Colonic mucosa (tissue), 4 donors: Measurements from ENCODE around the gene SPAG16. TPM values are rescaled to one million over a fixed set of nuclear protein-coding genes. Genes with fewer than 3 reads are reported as not detected.

Experiments used
- DNase-seq: peaks from one replicate; pipeline ENCODE4 v3.0.0-alpha.2; 2020
- H3K27ac ChIP-seq: fragments of 200-600 bp; one replicate; pipeline ENCODE4 v1.8.0; 2021
- H3K27me3 ChIP-seq: fragments of 200-600 bp; one replicate; pipeline ENCODE4 v1.8.0; 2021
- H3K36me3 ChIP-seq: fragments of 200-600 bp; one replicate; pipeline ENCODE4 v1.8.0; 2021
- H3K4me1 ChIP-seq: fragments of 200-600 bp; one replicate; pipeline ENCODE4 v1.8.0; 2021; ENCODE audit warnings: mild to moderate bottlenecking
- H3K4me3 ChIP-seq: fragments of 200-600 bp; one replicate; pipeline ENCODE4 v1.8.0; 2021
- H3K9ac ChIP-seq, 2 donors: one replicate each; pipeline ENCODE4 v1.7.0; 2013; ENCODE audit warnings: control low read depth in 2 of 2, low read depth in 2 of 2, low read length in 2 of 2
- H3K9me3 ChIP-seq: fragments of 200-600 bp; one replicate; pipeline ENCODE4 v1.8.0; 2021
- CTCF ChIP-seq: fragments of 200-600 bp; IDR thresholded peaks from one replicate; pipeline ENCODE4 v1.8.0; 2022; ENCODE audit warnings: antibody characterized with exemption, mild to moderate bottlenecking
- intact Hi-C: fragments of 100-400 bp; cut with DNase I; formaldehyde crosslinking; loops from one replicate; pipeline ENCODE4 v1.14.1; 2022
- total RNA-seq, 2 donors: library from RNA; stranded (reverse); fragmentation: NEBNext Ultra II Directional in 1 of 2; extraction: Animal tissue kit (Norgen Biotek cat#: 25700) in 1 of 2; gene quantifications; one replicate each; pipeline ENCODE4 v1.2.1, GENCODE V29; 2021
- donor health status: healthy.
- donor health status: DM: no; HTN: no; CAD: no.
- donor health status: DM: no; HTN: no; CAD: no.

SPAG16 gene
- total RNA-seq, 2 donors from 2014 or later = 18.6 to 25.5 TPM

DNA sequence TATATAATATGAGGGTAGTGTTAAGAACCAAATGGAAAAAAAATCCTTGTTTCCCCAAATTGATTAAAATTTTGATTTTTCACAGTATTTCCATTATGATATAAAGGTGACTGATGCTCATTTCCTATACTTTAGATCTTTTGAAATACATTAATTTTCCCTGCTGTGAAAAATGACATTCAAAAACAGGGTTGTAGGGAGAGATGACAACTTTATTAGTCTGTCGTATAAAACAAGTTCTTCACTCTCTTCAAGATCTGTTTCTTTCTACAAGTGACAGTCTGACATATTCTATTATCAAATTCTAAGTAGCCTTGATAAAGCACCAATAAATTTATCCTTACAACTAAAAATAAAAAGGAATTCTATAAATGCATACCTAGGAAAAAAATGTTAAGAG is 1081.3 kb downstream of the SPAG16 start:
- H3K27ac ChIP-seq = no peak overlapping the region
- TF ChIP-seq CTCF = no peak
- H3K4me3 ChIP-seq = no peak overlapping the region
- H3K27me3 ChIP-seq = no peaks in the 10 kb centered on the region
- H3K4me1 ChIP-seq = no peaks in the 10 kb centered on the region
- DNase-seq = no peak
- no peaks in the 10 kb centered on the region for H3K36me3 ChIP-seq
- intact Hi-C loops = no loop called here
- H3K9me3 ChIP-seq = no peaks in the 10 kb centered on the region
- no peak overlapping the region for H3K9ac ChIP-seq

GRCh38 chr2:214367171-214367570 is 1082.9 kb downstream of the SPAG16 start:
- Histone ChIP-seq H3K27ac (no peak overlapping the region), H3K27me3 (no peaks in the 10 kb centered on the region), H3K4me3 (no peak overlapping the region), H3K9ac (no peak overlapping the region), H3K36me3 (no peaks in the 10 kb centered on the region), H3K4me1 (no peaks in the 10 kb centered on the region), H3K9me3 (no peaks in the 10 kb centered on the region)
- TF ChIP-seq CTCF = no peak
- intact Hi-C loops = no loop called here
- DNase-seq = no peak

GRCh38 chr2:214376618-214377285 is 1092.5 kb downstream of the SPAG16 start:
- intact Hi-C loops = no loop called here
- no peak overlapping the region for H3K4me3 ChIP-seq
- no peak for TF ChIP-seq CTCF
- no peaks in the 10 kb centered on the region for H3K4me1 ChIP-seq
- no peak for DNase-seq
- no peaks in the 10 kb centered on the region for H3K36me3 ChIP-seq
- no peak overlapping the region for H3K27ac ChIP-seq
- no peaks in the 10 kb centered on the region for H3K27me3 ChIP-seq
- no peak overlapping the region for H3K9ac ChIP-seq
- no peaks in the 10 kb centered on the region for H3K9me3 ChIP-seq

GRCh38 chr2:214377286-214377624 is 1093.0 kb downstream of the SPAG16 start:
- no peak for TF ChIP-seq CTCF

DNA sequence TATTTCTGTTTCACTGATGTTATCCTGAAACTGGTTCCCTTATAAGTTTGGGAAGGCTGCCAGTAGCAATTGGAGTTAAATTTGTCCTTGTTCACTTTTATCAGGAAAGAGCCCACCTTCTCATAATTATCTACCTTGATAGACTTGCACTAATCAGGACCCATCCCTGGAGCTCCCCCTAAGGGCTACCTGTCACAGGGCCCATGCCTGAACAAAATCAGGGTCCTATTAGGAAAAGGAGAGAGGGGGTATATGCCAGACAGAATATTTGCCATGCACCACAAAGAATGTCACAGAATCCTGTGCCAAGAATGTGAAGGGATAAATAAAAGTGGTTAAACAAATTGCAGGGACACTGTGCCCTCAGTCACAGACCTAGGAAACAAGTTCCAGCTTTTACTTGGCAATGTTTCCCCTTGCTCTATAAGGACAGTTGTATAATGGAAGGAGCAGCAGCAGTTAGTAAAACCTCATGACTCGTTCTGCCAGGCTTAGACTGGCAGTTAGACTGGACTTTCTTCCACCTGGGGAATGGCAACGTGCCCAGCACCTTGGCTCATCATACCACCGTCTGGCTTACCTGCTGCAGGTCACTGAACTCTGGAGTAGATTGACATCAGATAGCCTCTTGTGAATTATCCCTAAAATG is 1094.3 kb downstream of the SPAG16 start:
- H3K9me3 ChIP-seq = no peaks in the 10 kb centered on the region
- TF ChIP-seq CTCF = no peak
- no peaks in the 10 kb centered on the region for H3K27me3 ChIP-seq
- no peaks in the 10 kb centered on the region for H3K36me3 ChIP-seq
- no peak overlapping the region for H3K27ac ChIP-seq
- no peak overlapping the region for H3K4me3 ChIP-seq
- H3K9ac ChIP-seq = no peak overlapping the region
- no peak for DNase-seq
- intact Hi-C loops = no loop called here
- H3K4me1 ChIP-seq = no peaks in the 10 kb centered on the region

More at GRCh38 chr2:214377286-214377624, 1093.0 kb downstream of the SPAG16 start:
- Histone ChIP-seq H3K4me3 (no peak overlapping the region), H3K27me3 (no peaks in the 10 kb centered on the region), H3K36me3 (no peaks in the 10 kb centered on the region), H3K9ac (no peak overlapping the region), H3K9me3 (no peaks in the 10 kb centered on the region), H3K4me1 (no peaks in the 10 kb centered on the region), H3K27ac (no peak overlapping the region)
- no peak for DNase-seq
- intact Hi-C loops = no loop called here
